Retinal pigment epithelial cell (primary cell): ENCODE data around the gene CCR5AS.
A peak's percentile ranks its signal among the peaks of the same experiment; 100 is the strongest.

Experiments
- DNase-seq: peaks from one replicate; pipeline ENCODE4 v3.0.0-alpha.2; 2010; ENCODE audit warnings: low read depth
- H3K4me3 ChIP-seq: 2 replicates; pipeline ENCODE4 v1.5.1; 2011; ENCODE audit warnings: mild to moderate bottlenecking, low read length, control low read depth, moderate library complexity
- CTCF ChIP-seq: conservative IDR thresholded peaks from 2 replicates; pipeline ENCODE4 v1.5.1; 2011; ENCODE audit warnings: low read depth, low read length, control low read depth, inconsistent platforms

Gene CCR5AS

GRCh38 chr3:46449755-46450552 is 43.1 kb upstream of the CCR5AS start:
- H3K4me3 ChIP-seq = no peak overlapping the region
- no peak for DNase-seq
- peak; percentile 77 for TF ChIP-seq CTCF

- TF ChIP-seq CTCF = no peak
- DNase-seq = no peak
- no peak overlapping the region for H3K4me3 ChIP-seq
Measured at GRCh38 chr3:46448721-46449120, 41.9 kb upstream of the CCR5AS start.

GRCh38 chr3:46447228-46447985 is 40.5 kb upstream of the CCR5AS start:
- no peak overlapping the region for H3K4me3 ChIP-seq
- TF ChIP-seq CTCF = no peak
- no peak for DNase-seq

GRCh38 chr3:46442576-46443530 is 36.0 kb upstream of the CCR5AS start:
- no peak for DNase-seq
- no peak for TF ChIP-seq CTCF
- H3K4me3 ChIP-seq = no peak overlapping the region

GRCh38 chr3:46440531-46441294 is 33.8 kb upstream of the CCR5AS start:
- DNase-seq = no peak
- TF ChIP-seq CTCF = no peak
- no peak overlapping the region for H3K4me3 ChIP-seq

GRCh38 chr3:46438831-46439230 is 32.0 kb upstream of the CCR5AS start:
- DNase-seq = no peak
- no peak overlapping the region for H3K4me3 ChIP-seq
- no peak for TF ChIP-seq CTCF
